GM23338 (cell line): ENCODE data around the gene FBXO38. TPM values are rescaled to one million over a fixed set of nuclear protein-coding genes. Genes with fewer than 3 reads are reported as not detected.

Experiments used
- ATAC-seq: fragments of 200-7000 bp; cut with Tn5 transposase; 3 replicates; pipeline ENCODE4 v1.9.1; 2020
- DNase-seq: peaks from one replicate; pipeline ENCODE4 v3.0.0-alpha.2; 2015; ENCODE audit warnings: low spot score
- H2AFZ ChIP-seq: fragments of 200-600 bp; sonication (generic); 2 replicates; pipeline ENCODE4 v1.8.0; 2016; ENCODE audit warnings: antibody characterized with exemption, mild to moderate bottlenecking, moderate library complexity
- H3F3A ChIP-seq: fragments of 200-600 bp; sonication (generic); replicated peaks from 2 replicates; pipeline ENCODE4 v1.8.0; 2017; ENCODE audit warnings: antibody characterized with exemption, mixed run types, low read depth
- H3K27ac ChIP-seq: fragments of 200-600 bp; sonication (generic); 2 replicates; pipeline ENCODE4 v1.6.1; 2016; ENCODE audit warnings: low read depth
- H3K27me3 ChIP-seq: fragments of 200-600 bp; sonication (generic); 2 replicates; pipeline ENCODE4 v1.8.0; 2016; ENCODE audit warnings: mild to moderate bottlenecking, mixed run types, moderate library complexity; ENCODE audit not compliant: insufficient read depth
- H3K36me3 ChIP-seq: fragments of 200-600 bp; sonication (generic); 2 replicates; pipeline ENCODE4 v1.8.0; 2016; ENCODE audit warnings: mild to moderate bottlenecking; ENCODE audit not compliant: insufficient read depth
- H3K4me1 ChIP-seq: fragments of 200-600 bp; sonication (generic); 2 replicates; pipeline ENCODE4 v1.8.0; 2016; ENCODE audit warnings: mild to moderate bottlenecking, moderate library complexity; ENCODE audit not compliant: insufficient read depth
- H3K4me2 ChIP-seq: fragments of 200-600 bp; sonication (generic); 2 replicates; pipeline ENCODE4 v1.7.1; 2017; ENCODE audit warnings: mixed run types
- H3K4me3 ChIP-seq: fragments of 200-600 bp; sonication (generic); 2 replicates; pipeline ENCODE4 v1.6.1; 2016; ENCODE audit warnings: mixed run types
- H3K79me2 ChIP-seq: fragments of 200-600 bp; sonication (generic); replicated peaks from 2 replicates; pipeline ENCODE4 v1.8.0; 2017; ENCODE audit warnings: mild to moderate bottlenecking; ENCODE audit not compliant: insufficient read depth
- H3K9me2 ChIP-seq: fragments of 200-600 bp; sonication (generic); 2 replicates; pipeline ENCODE4 v1.8.0; 2017; ENCODE audit not compliant: insufficient read depth
- H4K20me1 ChIP-seq: fragments of 200-600 bp; sonication (generic); replicated peaks from 2 replicates; pipeline ENCODE4 v1.8.0; 2017; ENCODE audit warnings: mild to moderate bottlenecking; ENCODE audit not compliant: insufficient read depth
- H3K27ac Mint-ChIP-seq: 2 replicates; pipeline ENCODE4 v1.8.0; 2020; ENCODE audit warnings: inconsistent platforms, mild to moderate bottlenecking, moderate library complexity, mixed read lengths
- H3K27me3 Mint-ChIP-seq: 3 replicates; pipeline ENCODE4 v1.8.0; 2022; ENCODE audit warnings: low read depth, mild to moderate bottlenecking, moderate library complexity, mixed read lengths, inconsistent platforms; ENCODE audit not compliant: insufficient read depth, poor library complexity
- H3K36me3 Mint-ChIP-seq: 3 replicates; pipeline ENCODE4 v1.8.0; 2021; ENCODE audit warnings: low read depth, mild to moderate bottlenecking, inconsistent platforms, moderate library complexity, mixed read lengths
- H3K4me1 Mint-ChIP-seq: 3 replicates; pipeline ENCODE4 v1.8.0; 2020; ENCODE audit warnings: mild to moderate bottlenecking, inconsistent platforms, mixed read lengths
- H3K4me3 Mint-ChIP-seq: 3 replicates; pipeline ENCODE4 v1.8.0; 2021; ENCODE audit warnings: moderate library complexity, mild to moderate bottlenecking, inconsistent platforms, mixed read lengths
- H3K9me3 Mint-ChIP-seq: 3 replicates; pipeline ENCODE4 v1.8.0; 2020; ENCODE audit warnings: moderate library complexity, mild to moderate bottlenecking, inconsistent platforms, mixed read lengths
- CREB1 ChIP-seq: fragments of 250-450 bp; sonication (Bioruptor Pico); IDR thresholded peaks from 2 replicates; pipeline ENCODE4 v1.5.0; 2020; ENCODE audit warnings: low read depth, mild to moderate bottlenecking, moderate library complexity
- EZH2 ChIP-seq: fragments of 200-600 bp; sonication (generic); IDR thresholded peaks from one replicate; pipeline ENCODE4 v1.8.0; 2017; ENCODE audit warnings: antibody characterized with exemption, mild to moderate bottlenecking, low read depth; ENCODE audit not compliant: unreplicated experiment
- EZH2phosphoT487 ChIP-seq: fragments of 200-600 bp; sonication (generic); IDR thresholded peaks from one replicate; pipeline ENCODE4 v1.8.1; 2018; ENCODE audit warnings: antibody characterized with exemption; ENCODE audit not compliant: unreplicated experiment
- JUNB ChIP-seq: IDR thresholded peaks from one replicate; pipeline ENCODE4 v1.6.1; 2016; ENCODE audit warnings: antibody characterized with exemption; ENCODE audit not compliant: unreplicated experiment
- NANOG ChIP-seq: IDR thresholded peaks from 2 replicates; pipeline ENCODE4 v1.6.1; 2016; ENCODE audit warnings: antibody characterized with exemption, borderline replicate concordance
- POLR2AphosphoS5 ChIP-seq: IDR thresholded peaks from 2 replicates; pipeline ENCODE4 v1.6.1; 2016; ENCODE audit warnings: antibody characterized with exemption, low read depth
- ZNF114 ChIP-seq: fragments of 250-450 bp; sonication (Bioruptor Pico); IDR thresholded peaks from 2 replicates; pipeline ENCODE4 v1.5.0; 2020; ENCODE audit warnings: mild to moderate bottlenecking, moderate library complexity
- polyA plus RNA-seq: library from polyadenylated mRNA; unstranded; fragments of >200 nt; fragmentation: Nextera tagmentation; extraction: Ambion mirVana; gene quantifications from 2 replicates; pipeline ENCODE4 v1.2.1, GENCODE V29; 2016
- total RNA-seq: library from RNA; depleted of rRNA; stranded (reverse); fragments of >200 nt; shearing (Covaris generic); gene quantifications from 2 replicates; pipeline ENCODE4 v1.2.3, GENCODE V29; 2014
- TF ChIP-seq, protein P1 (sequence below): fragments of 250-450 bp; sonication (Bioruptor Pico); IDR thresholded peaks from 2 replicates; pipeline ENCODE4 v1.5.0; 2020; ENCODE audit warnings: mild to moderate bottlenecking, moderate library complexity
- TF ChIP-seq, protein P2 (sequence below): IDR thresholded peaks from 2 replicates; pipeline ENCODE4 v1.6.1; 2016; ENCODE audit warnings: antibody characterized with exemption
- TF ChIP-seq, protein P3 (sequence below), 2 experiments: fragments of 200-600 bp in 1 of 2; sonication (generic) in 1 of 2; conservative IDR thresholded peaks; 2 replicates each; pipeline versions ENCODE4 v1.5.1 to v1.6.1; 2016 to 2017; ENCODE audit warnings: antibody characterized with exemption in 2 of 2, low read depth in 2 of 2, mild to moderate bottlenecking in 2 of 2, moderate library complexity in 1 of 2

The FBXO38 gene
- total and polyA plus RNA-seq, 2 experiments from 2014 or later: 13.3 to 45.6 TPM

DNA sequence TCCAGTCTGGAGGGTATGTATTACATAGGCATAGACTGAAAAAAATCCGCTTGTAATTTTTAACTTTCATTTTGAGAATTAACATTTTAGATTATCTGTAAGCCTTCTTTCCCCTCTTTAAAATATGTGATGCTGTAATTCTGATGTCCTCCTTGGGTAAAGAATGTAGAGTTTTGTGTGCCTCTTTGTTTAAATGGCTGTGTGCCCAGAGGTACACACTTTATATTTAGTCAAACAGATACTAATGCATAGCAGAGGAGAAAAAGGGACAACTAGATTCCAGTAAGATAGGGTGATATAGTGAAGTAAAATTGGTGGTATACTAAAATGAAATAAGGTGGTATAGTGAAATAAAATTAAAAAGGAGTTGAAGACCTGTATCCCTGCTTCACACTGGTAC lies 1.3 kb downstream of the FBXO38 start (continued):
- TF ChIP-seq, protein P1, sequence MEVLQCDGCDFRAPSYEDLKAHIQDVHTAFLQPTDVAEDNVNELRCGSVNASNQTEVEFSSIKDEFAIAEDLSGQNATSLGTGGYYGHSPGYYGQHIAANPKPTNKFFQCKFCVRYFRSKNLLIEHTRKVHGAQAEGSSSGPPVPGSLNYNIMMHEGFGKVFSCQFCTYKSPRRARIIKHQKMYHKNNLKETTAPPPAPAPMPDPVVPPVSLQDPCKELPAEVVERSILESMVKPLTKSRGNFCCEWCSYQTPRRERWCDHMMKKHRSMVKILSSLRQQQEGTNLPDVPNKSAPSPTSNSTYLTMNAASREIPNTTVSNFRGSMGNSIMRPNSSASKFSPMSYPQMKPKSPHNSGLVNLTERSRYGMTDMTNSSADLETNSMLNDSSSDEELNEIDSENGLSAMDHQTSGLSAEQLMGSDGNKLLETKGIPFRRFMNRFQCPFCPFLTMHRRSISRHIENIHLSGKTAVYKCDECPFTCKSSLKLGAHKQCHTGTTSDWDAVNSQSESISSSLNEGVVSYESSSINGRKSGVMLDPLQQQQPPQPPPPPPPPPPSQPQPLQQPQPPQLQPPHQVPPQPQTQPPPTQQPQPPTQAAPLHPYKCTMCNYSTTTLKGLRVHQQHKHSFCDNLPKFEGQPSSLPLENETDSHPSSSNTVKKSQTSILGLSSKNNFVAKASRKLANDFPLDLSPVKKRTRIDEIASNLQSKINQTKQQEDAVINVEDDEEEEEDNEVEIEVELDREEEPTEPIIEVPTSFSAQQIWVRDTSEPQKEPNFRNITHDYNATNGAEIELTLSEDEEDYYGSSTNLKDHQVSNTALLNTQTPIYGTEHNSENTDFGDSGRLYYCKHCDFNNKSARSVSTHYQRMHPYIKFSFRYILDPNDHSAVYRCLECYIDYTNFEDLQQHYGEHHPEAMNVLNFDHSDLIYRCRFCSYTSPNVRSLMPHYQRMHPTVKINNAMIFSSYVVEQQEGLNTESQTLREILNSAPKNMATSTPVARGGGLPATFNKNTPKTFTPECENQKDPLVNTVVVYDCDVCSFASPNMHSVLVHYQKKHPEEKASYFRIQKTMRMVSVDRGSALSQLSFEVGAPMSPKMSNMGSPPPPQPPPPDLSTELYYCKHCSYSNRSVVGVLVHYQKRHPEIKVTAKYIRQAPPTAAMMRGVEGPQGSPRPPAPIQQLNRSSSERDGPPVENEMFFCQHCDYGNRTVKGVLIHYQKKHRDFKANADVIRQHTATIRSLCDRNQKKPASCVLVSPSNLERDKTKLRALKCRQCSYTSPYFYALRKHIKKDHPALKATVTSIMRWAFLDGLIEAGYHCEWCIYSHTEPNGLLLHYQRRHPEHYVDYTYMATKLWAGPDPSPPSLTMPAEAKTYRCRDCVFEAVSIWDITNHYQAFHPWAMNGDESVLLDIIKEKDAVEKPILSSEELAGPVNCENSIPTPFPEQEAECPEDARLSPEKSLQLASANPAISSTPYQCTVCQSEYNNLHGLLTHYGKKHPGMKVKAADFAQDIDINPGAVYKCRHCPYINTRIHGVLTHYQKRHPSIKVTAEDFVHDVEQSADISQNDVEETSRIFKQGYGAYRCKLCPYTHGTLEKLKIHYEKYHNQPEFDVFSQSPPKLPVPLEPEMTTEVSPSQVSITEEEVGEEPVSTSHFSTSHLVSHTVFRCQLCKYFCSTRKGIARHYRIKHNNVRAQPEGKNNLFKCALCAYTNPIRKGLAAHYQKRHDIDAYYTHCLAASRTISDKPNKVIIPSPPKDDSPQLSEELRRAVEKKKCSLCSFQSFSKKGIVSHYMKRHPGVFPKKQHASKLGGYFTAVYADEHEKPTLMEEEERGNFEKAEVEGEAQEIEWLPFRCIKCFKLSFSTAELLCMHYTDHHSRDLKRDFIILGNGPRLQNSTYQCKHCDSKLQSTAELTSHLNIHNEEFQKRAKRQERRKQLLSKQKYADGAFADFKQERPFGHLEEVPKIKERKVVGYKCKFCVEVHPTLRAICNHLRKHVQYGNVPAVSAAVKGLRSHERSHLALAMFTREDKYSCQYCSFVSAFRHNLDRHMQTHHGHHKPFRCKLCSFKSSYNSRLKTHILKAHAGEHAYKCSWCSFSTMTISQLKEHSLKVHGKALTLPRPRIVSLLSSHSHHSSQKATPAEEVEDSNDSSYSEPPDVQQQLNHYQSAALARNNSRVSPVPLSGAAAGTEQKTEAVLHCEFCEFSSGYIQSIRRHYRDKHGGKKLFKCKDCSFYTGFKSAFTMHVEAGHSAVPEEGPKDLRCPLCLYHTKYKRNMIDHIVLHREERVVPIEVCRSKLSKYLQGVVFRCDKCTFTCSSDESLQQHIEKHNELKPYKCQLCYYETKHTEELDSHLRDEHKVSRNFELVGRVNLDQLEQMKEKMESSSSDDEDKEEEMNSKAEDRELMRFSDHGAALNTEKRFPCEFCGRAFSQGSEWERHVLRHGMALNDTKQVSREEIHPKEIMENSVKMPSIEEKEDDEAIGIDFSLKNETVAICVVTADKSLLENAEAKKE: no peak
- TF ChIP-seq ZNF114 (CRISPR knock-in tag): no peak
- TF ChIP-seq EZH2phosphoT487: no peak

DNA sequence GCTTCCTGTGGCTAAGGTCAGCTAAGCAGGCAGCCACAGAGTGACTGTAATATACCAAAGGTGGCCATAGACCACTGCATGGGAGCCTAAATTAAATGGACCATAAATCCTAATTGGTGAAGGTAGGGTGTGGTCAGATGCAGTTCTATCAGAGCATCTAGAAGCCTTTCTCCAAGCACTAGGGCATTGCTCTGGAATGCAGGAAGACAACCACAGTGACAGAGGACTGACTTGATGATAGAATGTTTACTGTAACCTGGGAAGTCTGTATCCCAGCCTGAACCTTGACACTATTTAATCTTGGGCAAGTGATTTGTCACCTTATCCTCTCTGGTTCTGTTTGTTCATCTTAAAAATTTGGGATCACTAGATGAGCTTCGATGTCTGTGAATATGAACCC lies 2.3 kb downstream of the FBXO38 start:
- Histone ChIP-seq H3K27me3 (no peaks in the 10 kb centered on the region), H3K4me3 (no peak overlapping the region), H3K4me1 (peaks cover 24% of the 10 kb centered on the region; the same call in 1 of the 2 replicates), H4K20me1 (0 out of 2 replicates have a peak, but pooled peaks cover 4% of the 10 kb centered on the region), H2AFZ (no peak overlapping the region), H3F3A (no peaks in the 10 kb centered on the region), H3K79me2 (peaks cover 71% of the 10 kb centered on the region), H3K27ac (no peak overlapping the region), H3K36me3 (no peaks in the 10 kb centered on the region), H3K4me2 (no peak overlapping the region), H3K9me2 (no peaks in the 10 kb centered on the region)
- Mint-ChIP-seq H3K9me3 (no peaks in the 10 kb centered on the region), H3K4me3 (no peak overlapping the region), H3K27ac (no peak overlapping the region), H3K4me1 (peaks cover 24% of the 10 kb centered on the region), H3K36me3 (peaks cover 3% of the 10 kb centered on the region; the same call in 1 of the 3 replicates), H3K27me3 (no peaks in the 10 kb centered on the region)
- DNase-seq (no peak), ATAC-seq (no peak)
- TF ChIP-seq NANOG (no peak), EZH2phosphoT487 (no peak), JUNB (no peak), ZNF114 (CRISPR knock-in tag) (no peak), EZH2 (no peak), CREB1 (CRISPR knock-in tag) (no peak), POLR2AphosphoS5 (no peak)
- TF ChIP-seq, protein P2, sequence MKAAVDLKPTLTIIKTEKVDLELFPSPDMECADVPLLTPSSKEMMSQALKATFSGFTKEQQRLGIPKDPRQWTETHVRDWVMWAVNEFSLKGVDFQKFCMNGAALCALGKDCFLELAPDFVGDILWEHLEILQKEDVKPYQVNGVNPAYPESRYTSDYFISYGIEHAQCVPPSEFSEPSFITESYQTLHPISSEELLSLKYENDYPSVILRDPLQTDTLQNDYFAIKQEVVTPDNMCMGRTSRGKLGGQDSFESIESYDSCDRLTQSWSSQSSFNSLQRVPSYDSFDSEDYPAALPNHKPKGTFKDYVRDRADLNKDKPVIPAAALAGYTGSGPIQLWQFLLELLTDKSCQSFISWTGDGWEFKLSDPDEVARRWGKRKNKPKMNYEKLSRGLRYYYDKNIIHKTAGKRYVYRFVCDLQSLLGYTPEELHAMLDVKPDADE: no peak
- TF ChIP-seq, protein P3, sequence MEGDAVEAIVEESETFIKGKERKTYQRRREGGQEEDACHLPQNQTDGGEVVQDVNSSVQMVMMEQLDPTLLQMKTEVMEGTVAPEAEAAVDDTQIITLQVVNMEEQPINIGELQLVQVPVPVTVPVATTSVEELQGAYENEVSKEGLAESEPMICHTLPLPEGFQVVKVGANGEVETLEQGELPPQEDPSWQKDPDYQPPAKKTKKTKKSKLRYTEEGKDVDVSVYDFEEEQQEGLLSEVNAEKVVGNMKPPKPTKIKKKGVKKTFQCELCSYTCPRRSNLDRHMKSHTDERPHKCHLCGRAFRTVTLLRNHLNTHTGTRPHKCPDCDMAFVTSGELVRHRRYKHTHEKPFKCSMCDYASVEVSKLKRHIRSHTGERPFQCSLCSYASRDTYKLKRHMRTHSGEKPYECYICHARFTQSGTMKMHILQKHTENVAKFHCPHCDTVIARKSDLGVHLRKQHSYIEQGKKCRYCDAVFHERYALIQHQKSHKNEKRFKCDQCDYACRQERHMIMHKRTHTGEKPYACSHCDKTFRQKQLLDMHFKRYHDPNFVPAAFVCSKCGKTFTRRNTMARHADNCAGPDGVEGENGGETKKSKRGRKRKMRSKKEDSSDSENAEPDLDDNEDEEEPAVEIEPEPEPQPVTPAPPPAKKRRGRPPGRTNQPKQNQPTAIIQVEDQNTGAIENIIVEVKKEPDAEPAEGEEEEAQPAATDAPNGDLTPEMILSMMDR (conservative IDR thresholded peaks at IDR 0.05; ENCODE audit: low read depth in 2 of 2): no peak
